ENCODE measurements around the gene SLCO1B1.
"Not testable (repeated sequence)": the region's sequence is repeated elsewhere in the genome, so short reads cannot be mapped to it uniquely, and the experiment has no call there.

SLCO1B1 gene

GRCh38 chr12:21130998-21131397, at the start of gene SLCO1B1:
SLCO1B1 (plus strand) TSS chr12:21131194; CDS start chr12:21141575, 10,381 bp downstream.
- TF ChIP-seq CTCF (conservative IDR thresholded peaks at IDR 0.05; ENCODE audit: low read depth, low read length): no peak
- DNase-seq (ENCODE audit: low read depth): no peak
- no peak within 1 kb of the TSS for H3K4me3 ChIP-seq (ENCODE audit: low read length)

- not testable (repeated sequence) for H3K4me3 ChIP-seq (ENCODE audit: low read length); DNase-seq (ENCODE audit: low read depth)
These were observed 46.2 kb upstream of the SLCO1B1 start for GRCh38 chr12:21084753-21085152.

GRCh38 chr12:21111732-21112131, 19.3 kb upstream of the SLCO1B1 start:
- no peak for DNase-seq (ENCODE audit: low read depth)
- no peak overlapping the region for H3K4me3 ChIP-seq (ENCODE audit: low read length)
- TF ChIP-seq CTCF (conservative IDR thresholded peaks at IDR 0.05; ENCODE audit: low read depth, low read length): no peak

- no peak for TF ChIP-seq CTCF (conservative IDR thresholded peaks at IDR 0.05; ENCODE audit: low read depth, low read length)
- no peak for DNase-seq (ENCODE audit: low read depth)
- no peak overlapping the region for H3K4me3 ChIP-seq (ENCODE audit: low read length)
These were observed 17.7 kb upstream of the SLCO1B1 start for GRCh38 chr12:21113266-21113665.

- TF ChIP-seq CTCF (conservative IDR thresholded peaks at IDR 0.05; ENCODE audit: low read depth, low read length): no peak
- DNase-seq (ENCODE audit: low read depth): no peak
- no peak overlapping the region for H3K4me3 ChIP-seq (ENCODE audit: low read length)
These were observed 13.0 kb upstream of the SLCO1B1 start for GRCh38 chr12:21117995-21118394.

GRCh38 chr12:21118760-21119159, 12.2 kb upstream of the SLCO1B1 start:
- no peak for DNase-seq (ENCODE audit: low read depth)
- H3K4me3 ChIP-seq (ENCODE audit: low read length): no peak overlapping the region
- TF ChIP-seq CTCF (conservative IDR thresholded peaks at IDR 0.05; ENCODE audit: low read depth, low read length): no peak

GRCh38 chr12:21129351-21129750, 1.6 kb upstream of the SLCO1B1 start:
- H3K4me3 ChIP-seq (ENCODE audit: low read length): no peak overlapping the region
- no peak for DNase-seq (ENCODE audit: low read depth)
- no peak for TF ChIP-seq CTCF (conservative IDR thresholded peaks at IDR 0.05; ENCODE audit: low read depth, low read length)

- H3K4me3 ChIP-seq (ENCODE audit: low read length): no peak overlapping the region
- no peak for DNase-seq (ENCODE audit: low read depth)
- no peak for TF ChIP-seq CTCF (conservative IDR thresholded peaks at IDR 0.05; ENCODE audit: low read depth, low read length)
These were observed 1.1 kb upstream of the SLCO1B1 start for GRCh38 chr12:21129906-21130305.

GRCh38 chr12:21137318-21137999, 6.5 kb downstream of the SLCO1B1 start:
- not testable (repeated sequence) for DNase-seq (ENCODE audit: low read depth); H3K4me3 ChIP-seq (ENCODE audit: low read length)
